Ovary (tissue), 9 donors: ENCODE results near the gene TMEM88. TPM values are rescaled to one million over a fixed set of nuclear protein-coding genes. Genes with fewer than 3 reads are reported as not detected.

Experiments
- DNase-seq, 5 donors: peaks; one replicate each; pipeline ENCODE4 v3.0.0-alpha.2; 2019 to 2020
- H3K27ac ChIP-seq, 2 donors: fragments of 200-600 bp; one replicate each; pipeline versions ENCODE4 v1.5.1 to v1.8.0; 2019 to 2022
- H3K27me3 ChIP-seq: fragments of 200-600 bp; one replicate; pipeline ENCODE4 v1.8.0; 2022
- H3K36me3 ChIP-seq: fragments of 200-600 bp; sonication (generic); one replicate; pipeline ENCODE4 v1.5.1; 2019
- H3K4me1 ChIP-seq: one replicate; pipeline ENCODE4 v1.8.1; 2013; ENCODE audit warnings: mild to moderate bottlenecking, moderate library complexity; ENCODE audit not compliant: insufficient read depth
- H3K4me3 ChIP-seq: fragments of 200-600 bp; sonication (generic); one replicate; pipeline ENCODE4 v1.5.1; 2017
- H3K9me3 ChIP-seq, 2 donors: fragments of 200-600 bp in 1 of 2; sonication (generic) in 1 of 2; one replicate each; pipeline versions ENCODE4 v1.5.1 to v1.8.1; 2013 to 2019; ENCODE audit warnings: mild to moderate bottlenecking in 1 of 2, moderate library complexity in 1 of 2
- EP300 ChIP-seq: sonication (generic); formaldehyde crosslinking; IDR thresholded peaks from one replicate; pipeline ENCODE4 v1.6.1; 2017; ENCODE audit warnings: antibody characterized with exemption
- POLR2A ChIP-seq: fragments of 450-650 bp; IDR thresholded peaks from one replicate; pipeline ENCODE4 v1.6.1; 2017; ENCODE audit warnings: antibody characterized with exemption, mild to moderate bottlenecking, moderate library complexity
- WGBS, 3 donors: extraction: QIAGEN DNeasy Blood & Tissue Kit in 1 of 3; methylation state at CpG; one replicate each; pipeline versions ENCODE4 v1.1.5 to v1.1.7; 2013 to 2017; 5-methylcytosine and 5-hydroxymethylcytosine counted together
- intact Hi-C, 4 donors: fragments of 100-400 bp; cut with DNase I; formaldehyde crosslinking; loops; one replicate each; pipeline versions ENCODE4 v1.11.0 to v1.15.1; 2022 to 2023
- polyA plus RNA-seq, 2 donors: library from polyadenylated mRNA; stranded (reverse); fragments of 200-250 nt in 1 of 2; fragments of 350-450 nt in 1 of 2; fragmentation: Illumina TruSeq in 1 of 2; extraction: RNeasy Lipid Tissue Mini Kit (QIAGEN cat#74804) in 1 of 2; gene quantifications; one replicate each; pipeline ENCODE4 v1.2.3, GENCODE V29; 2013 to 2014
- total RNA-seq, 7 donors: library from RNA; depleted of rRNA in 2 of 7; stranded (reverse); fragments of >200 nt in 2 of 7; fragmentation: NEBNext Ultra II Directional in 3 of 7; extraction: Animal tissue kit (Norgen Biotek cat#: 25700) in 3 of 7; gene quantifications; one replicate each; pipeline versions ENCODE4 v1.1.0 to v1.2.4, GENCODE V29; 2016 to 2023
- TF ChIP-seq, protein P1 (sequence below), 3 donors: fragments of 450-650 bp in 2 of 3; fragments of 200-600 bp in 1 of 3; IDR thresholded peaks; one replicate each; pipeline versions ENCODE4 v1.5.1 to v1.8.0; 2016 to 2022; ENCODE audit warnings: antibody characterized with exemption in 3 of 3, mild to moderate bottlenecking in 1 of 3
- donor health status: DM: no; HTN: no; CAD: no; lungs with moderate emphysema.
- donor health status: DM: no; HTN: no; CAD: no.
- donor health status: Bipolar disorder and iron deficiency.
- donor health status: DM: yes; HTN: yes; CAD: no.
- donor health status: DM: no; HTN: no; CAD: no.
- donor health status: DM: yes; HTN: yes; CAD: no.

The TMEM88 gene
- total and polyA plus RNA-seq, 9 donors: 2.1 to 17.8 (median 8.2) TPM

DNA sequence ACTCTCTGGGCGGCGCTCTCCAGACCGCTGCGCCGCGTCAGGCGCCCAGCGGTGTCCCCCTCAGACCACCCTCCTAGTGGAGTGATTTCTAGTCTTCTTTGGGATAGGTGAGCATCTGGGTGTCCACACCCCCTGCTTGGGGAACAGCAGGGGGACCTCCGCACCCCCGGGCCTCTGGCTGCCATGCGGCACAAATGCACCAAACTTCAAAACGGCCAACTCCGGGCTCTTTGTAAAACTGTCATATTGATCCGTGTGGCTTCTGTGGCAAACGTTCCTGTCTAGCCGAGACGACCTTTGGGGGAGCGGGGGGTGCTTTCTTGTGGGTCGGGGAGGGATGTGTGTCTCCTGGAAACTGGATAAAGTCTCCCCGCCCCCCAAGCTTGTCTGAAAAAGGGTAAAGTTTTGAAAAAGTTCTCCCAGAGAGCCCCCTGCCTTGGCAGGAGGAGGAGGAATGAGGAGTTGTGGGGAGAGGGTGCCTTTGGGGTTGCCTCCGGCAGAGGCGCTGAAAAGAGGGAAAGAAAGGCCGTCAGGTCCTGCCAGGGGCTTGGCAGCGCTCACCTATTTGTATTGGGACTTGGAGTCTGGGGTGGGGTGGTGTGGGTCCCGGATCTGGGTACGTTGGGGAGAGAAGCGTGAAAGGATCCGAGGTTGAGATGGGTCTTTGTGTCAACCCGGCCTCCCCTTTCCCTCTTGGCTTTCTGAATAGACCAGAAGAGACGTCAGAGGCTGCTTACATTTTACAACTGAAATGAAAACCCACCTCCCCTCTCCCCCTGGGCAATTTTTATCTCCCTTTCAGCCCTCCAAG, 31.6 kb downstream of the TMEM88 start:
- H3K4me1 ChIP-seq: peaks cover 18% of the 10 kb centered on the region

DNA sequence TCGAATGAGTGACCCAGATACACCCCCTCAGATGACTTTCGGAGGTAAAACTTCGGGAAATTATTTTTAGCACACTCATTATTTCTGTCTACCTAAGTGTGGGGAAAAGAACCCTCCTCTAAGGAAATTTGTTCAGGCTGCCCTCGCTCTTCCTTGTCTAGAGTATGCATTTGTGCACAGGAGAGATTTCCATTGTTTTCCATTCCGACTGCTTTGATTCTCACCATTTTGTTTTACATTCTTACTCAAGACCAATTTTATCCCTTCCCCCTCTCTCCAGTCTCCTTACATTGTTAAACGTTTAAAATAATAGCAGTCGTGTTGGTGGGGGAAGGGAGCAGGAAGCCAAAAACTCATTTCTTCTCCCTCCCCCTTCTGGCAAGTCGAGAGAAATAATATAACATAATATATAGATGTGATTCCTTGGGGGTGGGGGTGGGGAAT, 32.2 kb downstream of the TMEM88 start:
- no peaks in the 10 kb centered on the region for H3K27me3 ChIP-seq
- no peaks in the 10 kb centered on the region for H3K36me3 ChIP-seq
- TF ChIP-seq, protein P1, sequence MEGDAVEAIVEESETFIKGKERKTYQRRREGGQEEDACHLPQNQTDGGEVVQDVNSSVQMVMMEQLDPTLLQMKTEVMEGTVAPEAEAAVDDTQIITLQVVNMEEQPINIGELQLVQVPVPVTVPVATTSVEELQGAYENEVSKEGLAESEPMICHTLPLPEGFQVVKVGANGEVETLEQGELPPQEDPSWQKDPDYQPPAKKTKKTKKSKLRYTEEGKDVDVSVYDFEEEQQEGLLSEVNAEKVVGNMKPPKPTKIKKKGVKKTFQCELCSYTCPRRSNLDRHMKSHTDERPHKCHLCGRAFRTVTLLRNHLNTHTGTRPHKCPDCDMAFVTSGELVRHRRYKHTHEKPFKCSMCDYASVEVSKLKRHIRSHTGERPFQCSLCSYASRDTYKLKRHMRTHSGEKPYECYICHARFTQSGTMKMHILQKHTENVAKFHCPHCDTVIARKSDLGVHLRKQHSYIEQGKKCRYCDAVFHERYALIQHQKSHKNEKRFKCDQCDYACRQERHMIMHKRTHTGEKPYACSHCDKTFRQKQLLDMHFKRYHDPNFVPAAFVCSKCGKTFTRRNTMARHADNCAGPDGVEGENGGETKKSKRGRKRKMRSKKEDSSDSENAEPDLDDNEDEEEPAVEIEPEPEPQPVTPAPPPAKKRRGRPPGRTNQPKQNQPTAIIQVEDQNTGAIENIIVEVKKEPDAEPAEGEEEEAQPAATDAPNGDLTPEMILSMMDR (IDR thresholded peaks at IDR 0.05): peak in 1 of 3 donors; percentile 9
- TF ChIP-seq EP300: no peak
- H3K4me1 ChIP-seq: peaks cover 18% of the 10 kb centered on the region
- peak overlapping the region; percentile 95 to 98 for H3K27ac ChIP-seq
- peak overlapping the region; percentile 75 for H3K4me3 ChIP-seq
- DNase-seq: no peak
- no peaks in the 10 kb centered on the region for H3K9me3 ChIP-seq
- intact Hi-C loops: no loop called here
- WGBS, 3 donors: 1% methylated on average over 8 of the region's 8 CpGs

More for the DNA sequence above, 31.6 kb downstream of the TMEM88 start:
- no peaks in the 10 kb centered on the region for H3K9me3 ChIP-seq
- no peaks in the 10 kb centered on the region for H3K36me3 ChIP-seq
- intact Hi-C loops: no loop called here
- peak overlapping the region; percentile 95 to 98 for H3K27ac ChIP-seq
- WGBS, 3 donors: 0 to 2% (median 1%) methylated on average over 29 to 30 of the region's 30 CpGs
- peak overlapping the region; percentile 75 for H3K4me3 ChIP-seq
- DNase-seq: peak; percentile 55 to 69 (median 63)
- H3K27me3 ChIP-seq: no peaks in the 10 kb centered on the region
- no peak for TF ChIP-seq POLR2A
- no peak for TF ChIP-seq EP300
- TF ChIP-seq, protein P1 (IDR thresholded peaks at IDR 0.05): no peak

DNA sequence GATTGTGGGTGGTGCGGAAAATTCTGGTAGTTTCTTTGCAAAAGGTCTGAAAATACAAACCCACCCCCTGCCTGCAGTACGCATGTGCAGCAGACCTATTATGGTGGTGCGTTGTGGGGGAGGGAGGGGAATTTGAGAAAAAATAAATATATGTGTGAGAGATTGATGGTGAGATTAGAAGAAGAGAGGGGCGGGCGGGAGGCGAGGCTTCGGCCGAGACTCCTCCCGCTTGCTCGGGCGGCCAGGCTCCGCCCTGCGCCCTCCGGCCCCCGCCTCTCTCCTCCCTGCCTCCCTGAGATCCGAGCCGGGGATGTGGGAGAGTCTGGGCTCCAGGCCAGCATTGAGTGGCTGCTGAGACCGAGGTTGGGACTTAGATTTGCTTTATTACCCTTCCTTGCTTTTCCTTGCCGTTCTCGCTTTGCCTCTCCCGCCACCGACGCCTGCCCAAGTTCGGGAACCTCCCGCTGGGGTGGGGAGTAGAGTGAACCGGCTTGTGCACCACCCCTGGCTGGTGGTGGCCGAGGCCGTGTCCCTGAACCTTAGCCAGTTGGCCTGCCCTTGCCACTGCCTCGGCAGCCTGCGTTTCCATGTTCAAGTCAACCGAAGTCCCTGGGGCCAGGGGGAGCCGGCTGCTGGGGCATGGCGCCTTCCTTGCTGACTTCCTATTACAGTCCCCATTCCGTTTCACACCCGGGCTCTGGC, 32.8 kb downstream of the TMEM88 start:
- intact Hi-C loops: no loop called here
- WGBS, 3 donors: 0 to 1% (median 1%) methylated on average over 35 of the region's 35 CpGs
- H3K9me3 ChIP-seq: no peaks in the 10 kb centered on the region
- H3K27me3 ChIP-seq: no peaks in the 10 kb centered on the region
- H3K27ac ChIP-seq: peak overlapping the region; percentile 95 to 98
- H3K4me3 ChIP-seq: peak overlapping the region; percentile 75
- DNase-seq: peak; percentile 89 to 93 (median 92)
- no peak for TF ChIP-seq EP300
- TF ChIP-seq, protein P1 (IDR thresholded peaks at IDR 0.05): no peak
- TF ChIP-seq POLR2A: no peak
- H3K36me3 ChIP-seq: no peaks in the 10 kb centered on the region
- peaks cover 18% of the 10 kb centered on the region for H3K4me1 ChIP-seq

DNA sequence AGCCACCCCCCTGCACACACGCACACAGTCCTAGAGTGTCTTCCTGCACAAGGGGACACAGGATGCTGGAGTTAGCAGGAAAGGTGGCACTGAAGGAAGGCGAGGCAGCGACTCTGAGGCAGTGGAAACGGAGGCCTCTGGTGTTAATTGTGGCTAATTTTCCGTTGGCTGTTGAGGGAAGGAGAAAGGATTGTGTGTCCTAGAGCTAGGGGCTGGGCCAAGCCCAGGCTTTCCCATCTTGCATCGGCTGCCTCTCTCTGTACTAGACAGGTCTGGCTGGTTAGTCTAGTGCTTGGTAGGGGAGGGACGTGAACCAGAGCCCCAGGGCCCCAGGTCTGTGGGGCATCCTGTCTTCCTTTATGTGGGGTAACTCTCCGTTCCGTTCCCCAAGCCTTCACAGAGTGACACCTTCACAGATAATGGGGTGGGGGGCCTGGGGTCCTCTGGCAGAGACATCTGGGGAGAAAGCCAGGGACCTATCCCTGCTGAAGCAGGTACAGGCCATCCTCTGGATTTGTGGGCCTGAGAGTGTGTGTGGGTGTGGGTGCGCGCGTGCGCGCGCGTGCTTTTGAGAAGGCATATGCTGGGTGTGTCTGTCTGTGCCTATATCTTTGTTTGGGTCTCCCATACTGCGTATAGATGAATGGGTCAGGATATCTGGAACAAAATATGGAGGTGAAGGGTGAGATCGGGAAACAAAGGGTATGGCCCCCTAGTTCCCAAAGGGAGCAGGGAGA, 33.5 kb downstream of the TMEM88 start, which contains the start of gene CHD3:
Gene CHD3 (plus strand): TSS at position 606 of the 737 bp plus-strand sequence. CDS start 212 bp downstream, outside the sequence.
- H3K4me3 ChIP-seq: peak within 1 kb of the TSS; percentile 75
- WGBS, 3 donors: 39 to 42% (median 41%) methylated on average over 18 of the region's 18 CpGs
- H3K27me3 ChIP-seq: no peaks in the 10 kb centered on the region
- intact Hi-C loops: no loop called here
- H3K27ac ChIP-seq: peak within 1 kb of the TSS; percentile 95 to 98
- TF ChIP-seq POLR2A: no peak
- TF ChIP-seq EP300: no peak
- TF ChIP-seq, protein P1 (IDR thresholded peaks at IDR 0.05): no peak
- peaks cover 18% of the 10 kb centered on the region for H3K4me1 ChIP-seq
- peak in 2 of 5 donors; percentile 33 to 49 for DNase-seq
- no peaks in the 10 kb centered on the region for H3K36me3 ChIP-seq
- H3K9me3 ChIP-seq: no peaks in the 10 kb centered on the region
